Stimulated activated CD8-positive, alpha-beta memory T cell treated with anti-CD3 and anti-CD28 coated beads, Interleukin-7, amount 100 ng/mL, for 24 hours (primary cell): Measurements from ENCODE around the gene NELFB.

Experiments
- DNase-seq: peaks from one replicate; pipeline ENCODE4 v3.0.0-alpha.2; 2020; ENCODE audit warnings: low read depth

The NELFB gene

DNA sequence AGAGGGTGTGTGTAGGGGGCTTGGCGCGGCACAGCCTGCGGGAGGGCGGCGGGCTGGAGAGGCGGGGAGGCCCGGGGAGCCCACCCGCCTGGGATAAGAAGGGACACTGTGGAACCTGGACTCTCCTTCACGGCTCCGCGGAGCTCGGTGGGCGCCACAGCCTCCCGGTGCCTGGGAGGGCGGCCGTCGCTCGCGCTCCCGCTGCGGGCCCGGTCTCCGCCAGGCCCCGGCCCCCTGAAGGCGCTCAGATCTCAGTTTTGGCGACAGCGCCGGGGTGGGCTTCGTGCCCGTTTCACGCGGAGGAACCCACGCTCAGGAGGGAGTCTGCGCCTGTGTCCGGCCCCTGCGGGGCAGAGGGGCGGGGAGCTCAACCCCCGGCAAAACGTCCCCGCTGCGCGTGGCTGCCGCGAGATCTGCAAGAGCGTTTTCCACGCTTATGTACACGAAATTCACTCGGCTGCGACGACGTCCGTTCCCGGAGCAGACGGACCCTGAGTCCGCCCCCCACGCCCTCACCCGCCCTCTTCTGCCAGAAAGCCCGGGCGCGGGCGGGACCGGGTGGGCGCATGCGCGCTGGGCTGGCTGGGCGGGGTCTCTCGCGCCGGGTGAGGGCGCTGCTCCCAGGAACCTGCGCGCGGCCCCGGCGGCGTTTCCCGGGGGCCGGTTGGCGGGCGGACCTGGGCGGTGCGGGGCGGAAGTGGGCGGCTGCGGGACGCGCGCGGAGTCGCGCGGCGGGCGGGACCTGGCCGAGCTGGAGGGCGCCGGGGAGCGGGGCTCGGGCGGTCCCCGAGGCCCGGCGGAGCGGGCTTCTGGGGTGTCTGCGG lies at the start of gene NELFB:
TSS of gene NELFB (plus strand) at position 704 of the 824 bp plus-strand sequence.
- DNase-seq = peak; percentile 95

DNA sequence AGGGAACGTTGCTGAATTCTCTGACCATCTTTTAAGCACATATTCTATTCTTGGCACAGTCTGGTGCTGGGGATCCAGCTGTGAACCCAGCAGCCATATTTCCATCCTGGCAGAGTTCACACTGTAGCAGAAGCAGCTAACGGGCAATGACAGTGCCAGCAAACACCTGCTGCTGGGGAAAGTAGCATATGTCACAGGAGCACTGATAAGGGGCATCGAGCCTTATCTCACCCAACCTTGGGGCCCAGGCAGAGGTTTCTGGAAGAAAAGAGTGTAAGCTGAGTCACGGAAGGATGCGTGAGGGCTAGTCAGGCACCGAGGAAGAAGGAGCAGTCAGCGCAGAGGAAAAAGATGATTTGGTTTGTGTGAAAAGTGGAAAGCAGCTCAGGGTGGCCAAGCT lies 48.5 kb upstream of the NELFB start:
- no peak for DNase-seq

DNA sequence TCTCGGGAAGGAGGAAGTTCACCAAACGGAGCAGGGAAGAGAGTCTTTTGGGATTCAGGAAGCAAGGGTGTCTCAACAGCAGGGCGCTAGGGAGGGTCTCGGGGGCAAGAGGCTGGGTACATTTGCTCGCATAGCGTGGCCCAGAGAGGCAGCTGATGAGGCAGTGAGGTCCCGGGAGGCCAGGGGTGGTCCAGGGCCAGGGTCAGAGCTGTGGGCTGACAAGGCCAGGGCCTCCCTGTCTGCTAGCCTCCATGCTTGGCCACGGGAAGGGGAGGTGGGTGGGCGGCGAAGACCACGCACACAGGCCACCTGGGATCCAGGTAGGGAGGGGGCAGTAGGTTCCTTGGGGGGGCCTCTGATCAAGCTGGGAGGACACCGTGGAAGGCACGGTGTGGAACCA lies 43.6 kb upstream of the NELFB start:
- DNase-seq = no peak

DNA sequence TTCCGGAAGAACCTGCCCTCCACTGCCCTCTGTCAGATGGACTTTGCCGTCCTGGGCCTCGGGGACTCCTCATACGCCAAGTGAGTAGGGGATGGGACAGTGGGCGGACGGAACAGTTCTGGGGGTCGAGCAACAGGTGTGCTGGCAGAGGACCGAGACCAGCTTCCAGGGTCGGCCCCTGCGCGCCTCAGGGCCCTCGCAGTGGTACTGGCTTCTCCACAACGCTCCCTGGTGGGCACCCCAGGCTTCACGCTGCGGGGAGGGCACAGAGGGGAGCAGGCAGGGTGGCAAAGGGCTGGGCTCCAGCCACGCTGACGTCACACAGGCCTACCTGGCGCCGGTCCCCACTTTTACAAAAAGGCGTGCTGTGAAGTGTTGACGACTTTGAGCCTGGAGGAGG lies 42.6 kb upstream of the NELFB start:
- DNase-seq = no peak

DNA sequence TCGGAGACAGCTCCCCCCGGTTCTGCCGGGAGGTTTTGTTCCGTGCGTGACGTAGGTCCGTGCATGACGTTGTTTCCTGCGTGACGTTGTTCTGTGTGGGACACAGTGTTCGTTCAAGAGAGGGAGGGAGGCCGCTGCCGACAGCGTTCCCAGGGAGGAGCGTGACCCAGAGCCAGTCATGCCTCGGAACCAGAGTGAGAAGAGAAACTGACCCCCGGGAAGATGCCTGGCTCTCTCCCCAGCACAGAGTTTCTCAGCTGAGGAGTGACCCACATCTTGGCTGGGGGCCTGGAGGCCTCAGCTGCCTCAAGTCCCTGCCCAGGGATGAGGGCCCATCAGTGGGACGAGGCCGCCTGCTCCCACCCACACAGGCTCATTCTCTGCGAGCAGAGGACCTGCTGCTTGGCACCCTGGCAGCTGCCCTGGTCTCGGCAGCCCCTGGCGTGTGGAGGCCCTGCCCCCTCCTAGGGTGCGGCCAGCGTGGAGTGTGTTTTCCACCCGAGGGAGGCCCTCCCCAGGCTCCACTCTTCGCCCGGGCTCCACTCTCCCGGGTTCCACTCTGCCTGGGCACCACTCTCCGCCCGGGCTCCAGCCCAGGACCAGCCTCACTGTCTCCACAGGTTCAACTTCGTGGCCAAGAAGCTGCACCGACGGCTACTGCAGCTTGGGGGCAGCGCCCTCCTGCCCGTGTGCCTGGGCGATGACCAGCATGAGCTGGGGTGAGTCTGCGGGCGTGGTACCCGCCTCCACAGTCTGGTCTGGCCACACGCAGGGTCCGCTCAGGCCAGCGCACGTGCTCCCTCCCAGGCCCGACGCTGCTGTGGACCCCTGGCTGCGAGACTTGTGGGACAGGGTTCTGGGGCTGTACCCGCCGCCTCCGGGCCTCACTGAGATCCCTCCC lies 41.7 kb upstream of the NELFB start:
- no peak for DNase-seq

DNA sequence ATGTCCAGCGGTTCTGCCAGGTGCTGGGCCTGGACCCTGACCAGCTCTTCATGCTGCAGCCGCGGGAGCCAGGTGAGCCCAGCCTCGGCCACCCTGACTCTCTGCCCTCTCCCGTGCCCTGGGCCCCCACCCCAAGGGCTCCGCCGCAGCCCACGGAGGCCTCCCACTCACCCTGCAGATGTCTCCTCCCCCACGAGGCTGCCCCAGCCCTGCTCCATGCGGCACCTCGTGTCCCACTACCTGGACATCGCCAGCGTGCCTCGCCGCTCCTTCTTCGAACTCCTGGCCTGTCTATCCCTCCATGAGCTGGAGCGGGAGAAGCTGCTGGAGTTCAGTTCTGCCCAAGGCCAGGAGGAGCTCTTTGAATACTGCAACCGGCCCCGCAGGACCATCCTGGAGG lies 40.5 kb upstream of the NELFB start:
- no peak for DNase-seq

DNA sequence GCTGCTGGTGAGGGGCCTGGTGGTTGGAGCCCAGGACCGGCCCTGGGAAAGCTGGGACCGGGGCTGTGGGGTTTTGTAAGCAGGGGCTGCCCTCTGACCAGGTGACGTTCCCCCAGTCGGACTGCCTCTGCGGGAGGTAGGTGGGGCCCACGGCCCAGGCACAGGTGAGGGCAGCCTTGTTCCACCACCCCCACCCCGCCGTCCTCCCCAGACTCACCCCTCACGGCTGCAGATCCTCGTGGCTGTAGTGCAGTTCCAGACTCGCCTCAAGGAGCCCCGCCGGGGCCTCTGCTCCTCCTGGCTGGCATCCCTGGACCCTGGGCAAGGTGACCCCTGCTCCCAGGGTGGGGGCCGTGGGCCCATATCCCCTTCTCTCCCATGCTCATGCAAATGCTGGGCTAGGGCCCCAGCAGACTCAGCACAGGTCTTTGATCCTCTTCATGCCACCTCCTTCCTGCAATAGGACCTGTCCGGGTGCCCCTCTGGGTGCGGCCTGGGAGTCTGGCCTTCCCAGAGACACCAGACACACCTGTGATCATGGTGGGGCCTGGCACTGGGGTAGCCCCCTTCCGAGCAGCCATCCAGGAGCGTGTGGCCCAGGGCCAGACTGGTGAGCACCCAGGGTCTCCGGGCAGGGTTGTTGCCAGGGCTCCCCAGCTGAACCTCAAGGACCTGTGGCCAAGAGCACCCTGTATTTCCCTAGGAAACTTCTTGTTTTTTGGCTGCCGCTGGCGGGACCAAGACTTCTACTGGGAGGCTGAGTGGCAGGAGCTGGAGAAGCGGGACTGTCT lies 39.7 kb upstream of the NELFB start:
- no peak for DNase-seq

DNA sequence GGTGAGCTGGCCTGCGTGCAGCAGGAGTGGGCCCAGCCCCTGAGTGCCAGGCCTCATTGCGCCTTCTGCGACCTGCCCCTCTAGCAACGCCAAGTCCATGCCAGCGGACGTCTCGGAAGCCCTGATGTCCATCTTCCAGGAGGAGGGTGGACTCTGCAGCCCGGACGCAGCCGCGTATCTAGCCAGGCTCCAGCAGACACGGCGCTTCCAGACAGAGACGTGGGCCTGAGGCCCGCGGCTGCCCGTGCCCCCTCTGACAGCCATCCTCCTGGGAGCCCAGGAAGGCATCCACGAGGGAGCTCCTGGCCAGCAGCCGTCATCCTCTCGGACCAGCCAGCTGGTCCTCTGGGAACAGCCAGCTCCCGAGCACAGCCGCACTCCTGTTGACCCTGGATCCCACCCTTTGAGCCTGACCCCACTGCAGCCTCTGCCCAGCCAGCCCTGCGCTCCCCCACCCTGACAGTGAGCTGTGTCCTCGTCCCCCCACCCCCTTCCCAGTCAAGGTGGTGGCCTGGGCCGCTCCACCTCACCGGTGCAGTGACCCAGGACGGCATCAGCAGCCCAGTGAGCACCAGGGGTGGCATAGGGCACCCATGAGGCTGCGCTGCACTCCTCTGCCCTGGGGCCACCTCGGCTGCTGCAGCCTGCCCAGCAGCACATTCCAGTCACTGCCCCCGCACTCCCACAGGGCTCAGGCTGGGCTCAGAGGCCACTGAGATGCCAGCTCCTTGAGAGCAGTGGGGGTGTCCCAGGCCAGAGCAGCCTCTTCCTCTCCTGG lies 38.8 kb upstream of the NELFB start:
- no peak for DNase-seq

DNA sequence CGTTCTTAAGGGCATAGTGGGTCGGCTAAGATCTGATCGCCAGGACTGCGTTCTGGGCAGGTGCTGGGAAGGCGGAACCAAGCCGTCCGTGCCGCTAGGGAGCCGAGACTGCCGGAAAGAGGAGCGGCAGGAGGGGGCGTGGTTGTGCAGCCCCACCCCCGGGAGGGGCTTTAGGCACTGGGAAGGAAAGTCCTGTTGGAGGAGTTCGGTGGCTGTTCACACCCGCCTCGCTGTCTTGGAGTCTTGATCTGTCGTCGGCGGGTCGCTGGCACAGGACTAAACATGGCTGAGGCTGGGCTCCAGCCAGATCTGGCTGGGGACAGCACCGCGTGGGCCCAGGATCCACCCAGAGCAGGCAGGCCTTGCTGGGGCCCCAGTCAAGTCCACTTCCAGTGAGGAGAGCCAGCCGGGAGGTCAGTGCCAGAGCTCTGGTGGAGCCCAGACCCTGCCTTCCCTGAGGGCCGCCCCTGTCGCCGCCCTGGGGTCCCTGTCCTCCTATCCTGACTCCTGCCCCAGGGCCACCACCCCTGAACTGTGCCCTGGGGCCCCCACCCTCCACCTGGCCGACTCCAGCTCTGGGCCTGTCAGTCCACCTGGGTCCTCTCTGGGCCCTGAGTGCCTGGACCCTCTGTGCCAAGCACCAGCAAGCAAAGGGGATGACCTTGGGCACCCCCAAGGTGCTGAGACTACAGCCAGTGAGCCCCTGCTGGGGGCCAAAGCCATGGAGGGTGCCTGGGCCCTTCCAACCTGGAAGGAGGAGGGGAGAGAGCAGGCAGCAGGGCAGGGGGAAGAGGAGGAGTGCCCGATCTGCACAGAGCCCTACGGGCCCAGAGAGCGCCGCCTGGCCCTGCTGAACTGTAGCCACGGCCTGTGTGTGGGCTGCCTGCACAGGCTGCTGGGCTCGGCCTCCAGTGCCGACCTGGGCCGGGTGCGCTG lies 37.6 kb upstream of the NELFB start:
- DNase-seq = no peak

DNA sequence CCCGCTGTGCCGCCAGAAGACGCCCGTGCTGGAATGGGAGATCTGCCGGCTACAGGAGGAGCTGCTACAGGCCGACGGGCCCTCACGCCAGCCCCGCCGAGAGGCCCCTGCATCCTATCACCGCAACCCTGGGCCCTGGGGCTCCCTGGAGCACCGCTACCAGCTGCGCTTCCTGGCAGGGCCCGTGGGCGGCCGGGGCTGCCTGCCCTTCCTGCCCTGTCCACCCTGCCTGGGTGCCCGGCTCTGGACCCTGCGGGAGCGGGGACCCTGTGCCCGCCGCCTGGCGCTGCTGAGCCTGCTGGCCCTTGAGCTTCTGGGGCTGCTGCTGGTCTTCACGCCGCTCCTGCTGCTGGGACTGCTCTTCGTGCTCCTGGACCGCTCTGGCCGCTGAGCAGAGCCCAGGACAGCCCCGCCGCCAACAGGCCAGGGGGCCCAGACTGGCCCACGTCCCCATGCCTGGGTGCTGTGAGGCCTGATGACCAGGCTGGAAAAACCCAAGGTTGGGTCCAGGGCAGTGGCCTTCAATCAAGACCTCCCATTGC lies 36.8 kb upstream of the NELFB start:
- DNase-seq = no peak

DNA sequence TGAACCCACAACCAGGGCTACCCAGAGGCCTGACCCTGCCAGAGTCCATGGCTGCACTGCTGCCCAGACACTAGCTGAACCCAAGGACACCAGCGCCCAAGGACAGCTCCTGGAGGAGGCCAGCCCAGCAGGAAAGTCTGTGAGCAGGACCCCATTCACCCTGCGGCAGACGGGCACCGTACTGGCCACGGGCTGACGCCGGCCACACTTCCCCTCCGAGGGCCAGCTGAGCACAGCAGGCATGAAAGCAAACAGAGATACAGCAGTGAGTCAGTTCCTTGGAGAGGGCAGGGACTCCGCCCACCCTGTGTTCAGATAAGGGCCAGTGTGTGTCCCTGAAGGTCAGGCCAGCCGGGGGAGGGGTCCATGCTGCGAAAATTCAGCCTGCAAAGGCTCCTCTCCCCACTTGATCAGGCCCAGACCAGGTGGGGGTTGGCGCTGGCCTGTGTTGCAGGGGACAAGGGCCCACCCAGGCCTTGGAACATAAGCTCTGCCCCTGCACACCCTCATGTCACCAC lies 36.3 kb upstream of the NELFB start:
- no peak for DNase-seq

DNA sequence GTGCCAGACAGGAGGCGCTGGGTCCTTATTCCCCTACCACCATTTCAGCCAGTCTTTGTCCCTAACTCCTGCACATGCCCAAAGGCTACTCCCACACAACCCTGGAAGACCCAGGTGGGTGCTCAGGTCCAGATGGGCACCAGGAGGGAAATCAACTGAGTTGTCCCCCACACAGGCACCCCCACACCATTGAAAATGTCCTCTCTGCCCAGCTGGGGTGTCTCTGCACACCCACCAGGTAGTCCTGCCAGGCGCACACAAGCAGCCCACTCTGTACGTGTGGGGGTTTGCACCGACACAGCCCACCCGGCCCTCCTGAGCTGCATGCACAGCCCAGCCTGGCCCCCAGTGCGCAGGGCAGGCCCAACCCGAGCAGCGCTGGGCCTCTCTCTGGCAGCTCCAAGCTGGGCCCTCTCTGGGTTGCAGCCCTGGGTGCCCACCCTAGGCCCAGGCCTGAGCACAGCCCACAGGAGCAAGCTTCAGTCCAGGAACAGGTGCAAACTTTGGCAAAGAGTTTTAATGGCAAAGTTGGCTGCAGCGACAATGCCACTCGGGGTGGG lies 35.3 kb upstream of the NELFB start:
- no peak for DNase-seq

DNA sequence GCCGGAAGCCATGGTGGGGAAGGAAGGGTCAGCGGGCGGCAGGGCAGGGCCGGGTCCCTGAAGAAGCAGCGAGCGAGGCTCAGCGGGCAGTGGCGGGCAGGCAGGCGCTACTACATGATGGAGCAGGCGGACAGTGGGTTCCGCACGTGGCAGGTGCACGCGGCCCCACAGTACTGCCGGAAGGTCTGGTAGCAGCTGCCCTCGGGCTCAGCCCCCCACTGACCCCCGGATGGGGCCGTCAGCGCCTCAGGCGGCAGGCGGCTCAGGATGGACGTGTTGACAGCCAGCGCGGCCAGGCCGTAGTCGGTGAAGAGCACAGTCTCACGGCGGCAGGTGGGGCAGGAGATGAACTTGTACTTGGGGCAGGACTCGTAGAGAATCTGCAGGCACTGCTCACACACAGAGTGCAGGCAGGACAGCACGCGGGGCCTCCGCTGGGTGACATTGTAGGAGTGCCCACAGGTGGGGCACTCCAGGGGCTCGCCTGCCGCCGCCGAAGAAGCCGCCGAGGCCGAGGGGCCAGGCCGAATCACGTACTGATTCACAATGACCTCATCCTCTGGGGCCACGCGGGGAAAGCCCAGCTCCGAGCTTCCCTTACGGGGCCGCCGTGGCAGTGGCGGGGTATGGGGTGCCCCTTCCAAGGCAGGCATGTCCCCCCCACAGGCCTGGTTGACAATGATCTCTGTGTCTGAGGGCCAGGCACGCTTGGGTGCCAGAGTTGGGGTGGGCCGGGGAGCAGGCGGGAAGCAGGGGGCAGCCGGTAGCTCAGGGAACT lies 34.6 kb upstream of the NELFB start:
- no peak for DNase-seq

DNA sequence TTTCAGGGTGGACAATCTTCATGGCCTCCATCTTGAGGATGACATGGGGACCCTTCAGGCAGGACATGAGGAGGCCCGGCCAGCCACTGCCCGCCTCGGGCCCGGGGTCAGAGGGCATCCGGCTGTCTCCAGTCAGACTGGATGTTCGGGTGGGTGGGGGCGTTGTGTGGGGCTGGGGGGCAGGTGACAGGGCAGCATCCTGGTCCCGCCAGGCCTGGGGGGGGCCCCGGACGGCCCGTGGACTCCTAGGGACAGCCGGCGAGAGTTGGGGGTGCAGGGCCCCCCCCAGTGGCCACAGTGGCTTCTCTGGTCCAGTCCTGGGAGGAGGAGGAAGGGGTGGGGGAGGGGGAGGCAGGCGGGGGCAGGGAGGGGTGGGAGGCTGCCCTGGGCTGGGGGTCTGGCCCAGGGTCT lies 34.0 kb upstream of the NELFB start:
- no peak for DNase-seq

DNA sequence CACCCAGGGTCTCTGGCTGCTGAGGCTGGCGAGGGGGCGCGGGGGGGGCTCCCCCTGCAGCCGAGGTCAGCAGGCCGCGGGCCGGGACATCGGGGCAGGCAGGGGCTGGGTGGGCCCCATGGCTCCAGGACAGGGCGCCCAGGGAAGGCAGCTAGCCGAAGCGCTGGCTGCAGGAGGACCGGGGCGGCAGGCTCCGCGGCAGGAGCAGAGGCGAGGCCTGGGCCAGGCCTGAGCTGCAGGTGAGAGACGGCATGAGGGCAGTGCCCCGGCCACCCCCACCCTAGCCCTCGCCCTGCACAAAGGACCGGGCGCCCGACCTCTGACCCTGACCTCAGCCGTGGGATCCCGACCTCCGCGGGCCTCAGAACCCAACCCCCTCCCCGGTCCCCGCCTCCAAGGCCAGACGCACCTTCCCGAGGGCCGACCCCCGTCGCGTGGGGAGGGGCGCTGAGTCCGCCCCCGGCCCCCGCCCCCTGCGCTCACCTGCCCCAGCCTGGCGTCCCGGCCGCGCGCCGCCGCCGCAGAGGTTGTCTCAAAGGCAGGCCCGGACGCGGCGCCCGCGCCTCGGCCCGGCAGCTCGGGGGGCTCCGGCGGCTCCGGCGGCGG lies 33.5 kb upstream of the NELFB start:
- no peak for DNase-seq

DNA sequence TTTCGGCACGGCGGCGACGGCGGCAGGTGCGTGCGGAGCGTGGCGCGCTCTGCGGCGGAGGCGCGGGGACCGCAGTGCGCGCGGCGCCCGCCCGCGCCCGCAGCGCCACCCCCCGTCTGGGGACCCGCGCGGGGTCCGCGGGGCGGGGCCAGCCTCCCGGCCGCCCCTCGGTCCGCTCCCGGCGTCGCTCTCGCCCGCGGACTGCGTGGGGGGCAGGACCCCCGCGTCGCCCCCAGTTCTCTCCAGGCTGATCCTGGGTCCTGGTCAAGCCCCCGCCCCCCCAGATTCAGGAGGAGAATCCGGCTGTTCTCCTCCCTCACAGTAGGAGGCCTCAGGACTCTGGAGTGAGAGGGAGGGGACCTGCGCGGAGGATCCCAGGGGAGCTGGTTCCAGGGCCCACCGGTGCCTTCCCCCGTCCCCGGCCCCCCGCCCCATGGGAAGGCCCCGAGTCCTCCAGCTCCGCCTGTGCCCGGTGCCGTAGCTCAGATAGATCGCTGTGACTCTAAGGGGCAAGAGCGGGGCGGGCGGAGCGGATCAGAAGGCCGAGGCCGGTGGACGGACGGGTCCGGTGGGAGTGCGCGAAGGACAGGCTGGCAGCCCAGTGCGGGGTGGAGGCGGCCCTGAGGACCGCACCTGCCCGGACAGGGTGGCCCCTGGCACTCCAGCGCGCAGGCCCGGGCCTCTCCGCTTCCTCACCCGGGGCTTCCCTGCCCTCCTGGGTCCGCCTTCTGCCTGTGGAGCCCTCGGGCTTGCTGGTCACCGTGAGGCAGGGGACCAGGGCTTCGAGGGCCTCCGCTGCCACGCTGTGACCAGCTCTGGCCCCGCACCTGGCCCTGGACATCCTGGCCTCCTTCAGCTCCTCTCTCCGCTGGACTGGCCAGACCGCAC lies 32.7 kb upstream of the NELFB start, which contains the start of gene RNF208:
TSS of gene RNF208 (minus strand) at position 51 of the 888 bp plus-strand sequence. CDS start 1,028 bp downstream, outside the sequence.
- DNase-seq = no peak
